Mesenchymal stem cell (in vitro differentiated cells and primary cell): Measurements from ENCODE around the gene CELSR3.

Experiments used
- DNase-seq: peaks from one replicate; pipeline ENCODE4 v3.0.0-alpha.2; 2013
- H2AFZ ChIP-seq: one replicate; pipeline ENCODE4 v1.6.1; 2013; ENCODE audit warnings: low read depth, mild to moderate bottlenecking, control low read depth, inconsistent platforms, low read length, moderate library complexity
- H2AK5ac ChIP-seq: 2 replicates; pipeline ENCODE4 v1.6.1; 2013; ENCODE audit warnings: low read length, moderate library complexity, mild to moderate bottlenecking, inconsistent platforms; ENCODE audit not compliant: severe bottlenecking
- H2BK120ac ChIP-seq: one replicate; pipeline ENCODE4 v1.6.1; 2013; ENCODE audit warnings: low read depth, mild to moderate bottlenecking, inconsistent platforms, low read length, moderate library complexity
- H2BK12ac ChIP-seq, 2 experiments: one replicate each; pipeline ENCODE4 v1.6.1; 2013; ENCODE audit warnings: inconsistent platforms in 2 of 2, low read length in 2 of 2, mild to moderate bottlenecking in 2 of 2, moderate library complexity in 2 of 2, control low read depth in 1 of 2
- H2BK15ac ChIP-seq: one replicate; pipeline ENCODE4 v1.6.1; 2013; ENCODE audit warnings: mild to moderate bottlenecking, low read depth, inconsistent platforms; ENCODE audit not compliant: poor library complexity, severe bottlenecking
- H2BK5ac ChIP-seq: 2 replicates; pipeline ENCODE4 v1.6.1; 2013; ENCODE audit warnings: low read depth, mild to moderate bottlenecking, low read length, control low read depth, inconsistent platforms; ENCODE audit not compliant: poor library complexity, severe bottlenecking
- H3K14ac ChIP-seq, 2 experiments: one replicate each; pipeline ENCODE4 v1.6.1; 2013; ENCODE audit warnings: inconsistent platforms in 2 of 2, low read length in 2 of 2, control low read depth in 1 of 2, mild to moderate bottlenecking in 1 of 2, moderate library complexity in 1 of 2
- H3K18ac ChIP-seq, 2 experiments: one replicate each; pipeline ENCODE4 v1.6.1; 2013; ENCODE audit warnings: inconsistent platforms in 2 of 2, low read length in 2 of 2, control low read depth in 1 of 2, low read depth in 1 of 2, mild to moderate bottlenecking in 1 of 2
- H3K23ac ChIP-seq, 2 experiments: one replicate each; pipeline ENCODE4 v1.6.1; 2013; ENCODE audit warnings: inconsistent platforms in 2 of 2, low read length in 2 of 2, mild to moderate bottlenecking in 2 of 2, moderate library complexity in 2 of 2, control low read depth in 1 of 2
- H3K27ac ChIP-seq: 2 replicates; pipeline ENCODE4 v1.5.1; 2013; ENCODE audit warnings: mild to moderate bottlenecking, moderate library complexity, low read length, control low read depth, inconsistent platforms; ENCODE audit not compliant: poor library complexity, severe bottlenecking
- H3K27me3 ChIP-seq, 2 experiments: 2 replicates each; pipeline versions ENCODE4 v1.6.1 to v1.7.0; 2013; ENCODE audit warnings: low read length in 2 of 2, mild to moderate bottlenecking in 2 of 2, moderate library complexity in 2 of 2, control low read depth in 1 of 2, inconsistent platforms in 1 of 2; ENCODE audit not compliant: control insufficient read depth in 1 of 2, insufficient read depth in 1 of 2
- H3K36me3 ChIP-seq, 2 experiments: 2 replicates each; pipeline versions ENCODE4 v1.6.1 to v1.7.0; 2013; ENCODE audit warnings: low read length in 2 of 2, control low read depth in 1 of 2, inconsistent platforms in 1 of 2, low read depth in 1 of 2, mild to moderate bottlenecking in 1 of 2; ENCODE audit not compliant: insufficient read depth in 2 of 2, control insufficient read depth in 1 of 2
- H3K4ac ChIP-seq, 2 experiments: one replicate each; pipeline ENCODE4 v1.6.1; 2013; ENCODE audit warnings: inconsistent platforms in 2 of 2, low read length in 2 of 2, mild to moderate bottlenecking in 2 of 2, moderate library complexity in 2 of 2, control low read depth in 1 of 2, low read depth in 1 of 2
- H3K4me1 ChIP-seq: 2 replicates; pipeline ENCODE4 v1.6.1; 2013; ENCODE audit warnings: low read depth, low read length, control low read depth; ENCODE audit not compliant: control insufficient read depth, insufficient read depth
- H3K4me2 ChIP-seq: 2 replicates; pipeline ENCODE4 v1.6.1; 2013; ENCODE audit warnings: low read length, mild to moderate bottlenecking, inconsistent platforms; ENCODE audit not compliant: poor library complexity, severe bottlenecking
- H3K4me3 ChIP-seq, 2 experiments: 2 replicates each; pipeline versions ENCODE4 v1.5.1 to v1.7.0; 2013; ENCODE audit warnings: low read length in 2 of 2, mild to moderate bottlenecking in 2 of 2, control low read depth in 1 of 2, low read depth in 1 of 2; ENCODE audit not compliant: insufficient read depth in 1 of 2
- H3K79me1 ChIP-seq: replicated peaks from 2 replicates; pipeline ENCODE4 v1.6.1; 2013; ENCODE audit warnings: mild to moderate bottlenecking, control low read depth, low read length, inconsistent platforms; ENCODE audit not compliant: poor library complexity, severe bottlenecking
- H3K9ac ChIP-seq: 2 replicates; pipeline ENCODE4 v1.7.0; 2013; ENCODE audit warnings: mild to moderate bottlenecking, low read length, moderate library complexity
- H3K9me3 ChIP-seq: 2 replicates; pipeline ENCODE4 v1.7.0; 2013; ENCODE audit warnings: mild to moderate bottlenecking, low read length; ENCODE audit not compliant: control insufficient read depth
- H4K8ac ChIP-seq: one replicate; pipeline ENCODE4 v1.6.1; 2013; ENCODE audit warnings: inconsistent platforms, mild to moderate bottlenecking, low read length, moderate library complexity
- H4K91ac ChIP-seq: one replicate; pipeline ENCODE4 v1.6.1; 2013; ENCODE audit warnings: mild to moderate bottlenecking, low read length, inconsistent platforms
- WGBS: methylation state at CpG from one replicate; pipeline ENCODE4 v1.1.7; 2013; ENCODE audit warnings: mixed read lengths; 5-methylcytosine and 5-hydroxymethylcytosine counted together

Gene CELSR3

DNA sequence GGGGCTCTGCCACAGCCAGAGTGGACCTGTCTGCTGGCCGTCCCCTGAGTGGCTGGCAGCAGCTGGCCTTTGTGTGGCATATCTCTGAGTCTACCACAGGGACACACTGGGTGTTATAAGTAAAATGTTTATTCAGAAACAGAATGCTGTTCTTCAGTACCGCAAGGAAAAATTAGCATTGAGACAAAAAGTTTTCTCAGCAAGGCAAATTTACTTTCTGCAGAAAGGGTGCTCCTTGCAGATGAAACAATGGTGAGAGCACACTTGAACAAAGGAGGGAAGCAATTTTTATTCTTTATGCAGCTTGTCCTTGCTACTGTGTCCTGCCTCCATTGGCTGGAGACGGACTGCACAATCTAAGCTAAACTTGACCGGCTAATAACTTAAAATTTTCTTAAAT, 45.1 kb downstream of the CELSR3 start:
- H2BK5ac ChIP-seq: no peak overlapping the region
- peaks cover 0 to 21% of the 10 kb centered on the region in 2 experiments for H3K36me3 ChIP-seq
- H3K9me3 ChIP-seq: peaks cover 22% of the 10 kb centered on the region
- no peak overlapping the region for H3K23ac ChIP-seq
- H3K79me1 ChIP-seq: no peaks in the 10 kb centered on the region
- no peak overlapping the region for H3K4me2 ChIP-seq
- 96% methylated on average over 4 of the region's 4 CpGs for WGBS
- no peak overlapping the region for H2BK15ac ChIP-seq
- H3K9ac ChIP-seq: no peak overlapping the region
- DNase-seq: no peak
- no peak overlapping the region for H3K27ac ChIP-seq
- H4K91ac ChIP-seq: no peak overlapping the region
- H3K4me1 ChIP-seq: peaks cover 4% of the 10 kb centered on the region
- no peaks in the 10 kb centered on the region for H3K27me3 ChIP-seq
- H2BK12ac ChIP-seq: no peak overlapping the region
- no peak overlapping the region for H4K8ac ChIP-seq
- no peak overlapping the region for H2AFZ ChIP-seq
- no peak overlapping the region for H3K18ac ChIP-seq
- no peak overlapping the region for H3K14ac ChIP-seq
- H3K4ac ChIP-seq: no peak overlapping the region
- H2AK5ac ChIP-seq: no peak overlapping the region
- no peak overlapping the region for H3K4me3 ChIP-seq
- no peak overlapping the region for H2BK120ac ChIP-seq

DNA sequence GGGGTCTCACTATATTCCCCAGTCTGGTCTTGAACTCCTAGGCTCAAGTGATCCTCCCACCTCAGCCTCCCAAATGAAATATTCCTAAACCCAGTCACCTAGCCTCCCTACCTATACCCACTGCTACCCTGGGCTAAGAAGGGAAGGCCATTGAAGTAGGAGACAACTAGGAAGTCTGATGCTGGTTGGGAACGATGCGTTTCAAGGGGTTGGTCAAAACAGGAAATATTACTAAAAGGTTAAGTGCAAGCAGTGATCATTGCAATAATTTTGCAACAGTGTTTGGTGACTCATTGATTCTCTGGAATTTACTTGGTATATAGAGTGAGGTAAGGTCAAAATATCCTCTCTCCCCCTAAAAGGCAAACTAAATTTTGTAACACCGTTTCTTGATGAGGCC, 48.6 kb downstream of the CELSR3 start:
- no peak overlapping the region for H3K4ac ChIP-seq
- H2AFZ ChIP-seq: no peak overlapping the region
- no peaks in the 10 kb centered on the region for H3K79me1 ChIP-seq
- no peak overlapping the region for H3K27ac ChIP-seq
- no peak overlapping the region for H3K4me3 ChIP-seq
- no peak overlapping the region for H2BK5ac ChIP-seq
- H4K8ac ChIP-seq: no peak overlapping the region
- peak overlapping the region in 1 of 2 experiments; percentile 54 for H3K18ac ChIP-seq
- 12% methylated on average over 3 of the region's 3 CpGs for WGBS
- no peaks in the 10 kb centered on the region for H3K27me3 ChIP-seq
- H3K4me2 ChIP-seq: no peak overlapping the region
- H3K23ac ChIP-seq: no peak overlapping the region
- H3K4me1 ChIP-seq: peaks cover 4% of the 10 kb centered on the region
- no peak overlapping the region for H2BK15ac ChIP-seq
- H3K9me3 ChIP-seq: peaks cover 21% of the 10 kb centered on the region
- peak overlapping the region; percentile 5 for H2BK120ac ChIP-seq
- no peak overlapping the region for H3K14ac ChIP-seq
- no peak overlapping the region for H4K91ac ChIP-seq
- DNase-seq: peak; percentile 91
- no peaks in the 10 kb centered on the region for H3K36me3 ChIP-seq
- H3K9ac ChIP-seq: peak overlapping the region; percentile 57
- no peak overlapping the region for H2AK5ac ChIP-seq
- H2BK12ac ChIP-seq: no peak overlapping the region

DNA sequence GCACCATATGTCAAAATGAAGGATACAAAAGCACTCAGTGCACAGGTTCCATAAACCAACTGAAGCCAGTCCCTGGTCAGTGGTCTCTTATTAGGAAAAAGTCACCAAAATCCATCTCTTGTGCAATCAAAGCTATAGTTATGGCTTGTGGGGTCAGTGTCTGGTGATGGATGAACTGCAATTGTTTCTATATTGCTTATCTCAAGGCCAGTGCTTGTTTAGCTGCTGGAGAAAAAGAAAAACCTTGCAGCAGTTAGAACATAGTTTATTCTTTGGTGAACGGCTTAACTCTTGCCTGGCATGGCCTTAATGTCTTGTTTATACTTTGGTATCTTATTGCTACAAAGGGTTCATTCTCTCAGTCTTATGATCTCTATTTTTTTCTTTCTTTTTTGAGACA, 50.4 kb downstream of the CELSR3 start:
- Histone ChIP-seq H3K4ac (no peak overlapping the region), H2BK15ac (no peak overlapping the region), H3K23ac (no peak overlapping the region), H3K79me1 (peaks cover 1% of the 10 kb centered on the region), H4K91ac (no peak overlapping the region), H3K27ac (no peak overlapping the region), H2BK12ac (no peak overlapping the region), H4K8ac (no peak overlapping the region), H2AK5ac (no peak overlapping the region), H3K9ac (no peak overlapping the region), H3K36me3 (peaks cover 0 to 10% of the 10 kb centered on the region in 2 experiments), H3K14ac (no peak overlapping the region), H2BK120ac (no peak overlapping the region), H2AFZ (no peak overlapping the region), H3K4me3 (no peak overlapping the region), H3K18ac (no peak overlapping the region), H3K4me2 (no peak overlapping the region), H3K27me3 (no peaks in the 10 kb centered on the region), H2BK5ac (no peak overlapping the region), H3K9me3 (peaks cover 4% of the 10 kb centered on the region), H3K4me1 (peaks cover 6% of the 10 kb centered on the region)
- WGBS: no CpG with 5 or more reads among the region's 1 CpG
- DNase-seq: peak; percentile 45

DNA sequence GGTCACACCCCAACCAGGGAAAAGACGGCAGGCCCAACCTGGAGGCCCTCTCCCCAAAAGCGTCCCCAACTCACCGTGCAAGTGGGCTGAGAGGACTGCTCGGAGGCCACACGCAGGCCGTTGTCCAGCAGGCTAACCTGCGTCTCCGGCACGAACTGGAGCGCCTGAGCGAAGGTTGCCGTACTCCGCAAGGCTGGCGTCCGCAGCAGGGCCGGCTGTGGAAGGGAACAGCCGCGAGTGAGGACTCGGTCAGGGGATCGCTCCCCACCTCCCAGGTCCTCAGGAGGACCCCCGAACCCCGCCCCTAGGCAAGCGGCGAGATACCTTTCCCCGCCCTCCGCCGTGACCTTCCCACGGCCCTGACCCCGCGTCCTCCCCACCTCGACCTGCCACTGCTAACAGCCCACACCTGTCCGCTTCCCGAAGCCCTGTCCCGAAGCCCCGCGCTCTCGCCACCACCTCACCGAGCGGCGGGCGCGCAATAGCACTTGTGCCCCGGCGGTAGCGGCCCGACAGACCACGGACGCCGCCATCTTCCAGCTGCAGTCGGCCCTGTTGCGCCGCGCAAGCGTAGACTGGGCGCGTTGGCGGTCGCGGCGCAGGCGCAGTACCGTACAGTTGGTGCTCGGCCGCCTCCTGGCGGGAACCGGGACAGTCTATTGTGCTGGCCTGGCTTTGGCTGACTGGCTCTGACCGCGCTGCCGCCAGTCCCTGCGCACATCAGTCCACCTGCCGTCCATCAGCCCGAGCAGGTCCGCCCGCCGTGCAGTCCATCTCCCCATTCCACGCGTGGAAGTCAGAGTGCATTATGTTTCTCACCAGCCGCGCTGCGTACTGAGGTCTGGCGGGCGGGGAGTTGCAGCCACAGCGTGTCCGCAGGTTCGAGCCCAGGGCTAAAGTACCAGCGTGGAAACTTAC, 53.3 kb downstream of the CELSR3 start, which contains the start of gene UQCRC1:
Gene UQCRC1 (minus strand): TSS at position 559 of the 918 bp plus-strand sequence. CDS start 26 bp downstream, at position 533.
- peak within 1 kb of the TSS; percentile 69 for H4K8ac ChIP-seq
- peaks cover 16 to 29% of the 10 kb centered on the region in 2 experiments for H3K36me3 ChIP-seq
- peak within 1 kb of the TSS; percentile 23 to 96 for H3K18ac ChIP-seq
- H3K27ac ChIP-seq: peak within 1 kb of the TSS; percentile 3
- no peaks in the 10 kb centered on the region for H3K27me3 ChIP-seq
- H3K4me2 ChIP-seq: peak within 1 kb of the TSS; percentile 85
- H3K14ac ChIP-seq: peak within 1 kb of the TSS in 1 of 2 experiments; percentile 97
- H2BK15ac ChIP-seq: peak within 1 kb of the TSS; percentile 71
- no peak within 1 kb of the TSS for H2BK5ac ChIP-seq
- H3K9me3 ChIP-seq: no peaks in the 10 kb centered on the region
- DNase-seq: peak; percentile 93
- H3K79me1 ChIP-seq: peaks cover 10% of the 10 kb centered on the region
- H2BK12ac ChIP-seq: peak within 1 kb of the TSS in 1 of 2 experiments; percentile 40
- H2BK120ac ChIP-seq: peak within 1 kb of the TSS; percentile 12
- peak within 1 kb of the TSS; percentile 0 for H2AK5ac ChIP-seq
- peaks cover 8% of the 10 kb centered on the region for H3K4me1 ChIP-seq
- H3K4ac ChIP-seq: peak within 1 kb of the TSS; percentile 16 to 86
- H3K23ac ChIP-seq: peak within 1 kb of the TSS in 1 of 2 experiments; percentile 96
- H3K9ac ChIP-seq: peak within 1 kb of the TSS; percentile 93
- under 1% methylated on average over 79 of the region's 86 CpGs for WGBS
- peak within 1 kb of the TSS; percentile 80 for H2AFZ ChIP-seq
- peak within 1 kb of the TSS; percentile 90 to 97 for H3K4me3 ChIP-seq
- H4K91ac ChIP-seq: peak within 1 kb of the TSS; percentile 65
